PC-9 (cell line): Measurements from ENCODE around the gene COPZ1. TPM values are rescaled to one million over a fixed set of nuclear protein-coding genes. Genes with fewer than 3 reads are reported as not detected.

Experiments used
- BruUV-seq: library from RNA; stranded (reverse); fragments of 400-500 nt; replicated peaks from 2 replicates; lab custom pipeline; 2021; lab: Mats Ljungman, UMichigan
- CTCF ChIA-PET: fragments of 300-600 bp; sonication (Branson Sonifier 250); formaldehyde crosslinking; loops from one replicate; lab custom pipeline; 2022; ENCODE audit warnings: antibody characterized with exemption; lab: Charles Lee
- POLR2A ChIA-PET: fragments of 300-600 bp; sonication (Branson Sonifier 250); formaldehyde crosslinking; loops from one replicate; lab custom pipeline; 2022; ENCODE audit warnings: antibody characterized with exemption; ENCODE audit not compliant: unreplicated experiment; lab: Charles Lee
- DNase-seq, 2 experiments: peaks; one replicate each; pipeline versions ENCODE4 v3.0.0 to v3.0.0-alpha.2; 2015 to 2022; ENCODE audit warnings: mixed read lengths in 1 of 2
- H2AFZ ChIP-seq: fragments of 200-600 bp; sonication (generic); 2 replicates; pipeline ENCODE4 v1.8.1; 2017; ENCODE audit warnings: antibody characterized with exemption
- H3F3A ChIP-seq: fragments of 200-600 bp; sonication (generic); 2 replicates; pipeline ENCODE4 v1.8.1; 2017; ENCODE audit warnings: antibody characterized with exemption, mild to moderate bottlenecking, low read depth; ENCODE audit not compliant: insufficient read depth
- H3K27ac ChIP-seq: fragments of 200-600 bp; sonication (generic); 2 replicates; pipeline ENCODE4 v1.6.1; 2016; ENCODE audit warnings: mixed run types
- H3K27me3 ChIP-seq: fragments of 200-600 bp; sonication (generic); 2 replicates; pipeline ENCODE4 v1.6.1; 2016; ENCODE audit warnings: low read depth, mixed run types; ENCODE audit not compliant: insufficient read depth
- H3K36me3 ChIP-seq: fragments of 200-600 bp; sonication (generic); 2 replicates; pipeline ENCODE4 v1.6.1; 2016; ENCODE audit warnings: low read depth, mixed run types
- H3K4me1 ChIP-seq: fragments of 200-600 bp; sonication (generic); replicated peaks from 2 replicates; pipeline ENCODE4 v1.6.1; 2016; ENCODE audit warnings: mixed run types; ENCODE audit not compliant: insufficient read depth
- H3K4me2 ChIP-seq: fragments of 200-600 bp; sonication (generic); 2 replicates; pipeline ENCODE4 v1.6.1; 2017; ENCODE audit warnings: mixed run types
- H3K4me3 ChIP-seq: fragments of 200-600 bp; sonication (generic); 2 replicates; pipeline ENCODE4 v1.6.1; 2016; ENCODE audit warnings: mixed run types
- H3K79me2 ChIP-seq: fragments of 200-600 bp; sonication (generic); 2 replicates; pipeline ENCODE4 v1.6.1; 2017; ENCODE audit warnings: low read depth, mixed run types
- H3K9me2 ChIP-seq: fragments of 200-600 bp; sonication (generic); 2 replicates; pipeline ENCODE4 v1.8.1; 2017; ENCODE audit warnings: mild to moderate bottlenecking; ENCODE audit not compliant: insufficient read depth
- H3K9me3 ChIP-seq: fragments of 200-600 bp; sonication (generic); 2 replicates; pipeline ENCODE4 v1.8.1; 2016; ENCODE audit warnings: low read depth; ENCODE audit not compliant: insufficient read depth
- H4K20me1 ChIP-seq: fragments of 200-600 bp; sonication (generic); 2 replicates; pipeline ENCODE4 v1.8.1; 2017; ENCODE audit not compliant: insufficient read depth
- CTCF ChIP-seq: fragments of 200-600 bp; sonication (generic); conservative IDR thresholded peaks from 2 replicates; pipeline ENCODE4 v1.6.1; 2017; ENCODE audit warnings: mixed run types, antibody characterized with exemption, mild to moderate bottlenecking, moderate library complexity
- EZH2 ChIP-seq: fragments of 200-600 bp; sonication (generic); IDR thresholded peaks from 2 replicates; pipeline ENCODE4 v1.8.0; 2017; ENCODE audit warnings: antibody characterized with exemption, low read depth
- intact Hi-C: fragments of 100-400 bp; cut with micrococcal nuclease; formaldehyde crosslinking; loops from one replicate; pipeline ENCODE4 v1.10.0; 2022; ENCODE audit not compliant: unreplicated experiment
- total RNA-seq: library from RNA; stranded (reverse); gene quantifications from 2 replicates; pipeline ENCODE4 v1.2.3, GENCODE V29; 2021

Gene COPZ1
- total RNA-seq, 1 experiment from 2014 or later, result 232 TPM

DNA sequence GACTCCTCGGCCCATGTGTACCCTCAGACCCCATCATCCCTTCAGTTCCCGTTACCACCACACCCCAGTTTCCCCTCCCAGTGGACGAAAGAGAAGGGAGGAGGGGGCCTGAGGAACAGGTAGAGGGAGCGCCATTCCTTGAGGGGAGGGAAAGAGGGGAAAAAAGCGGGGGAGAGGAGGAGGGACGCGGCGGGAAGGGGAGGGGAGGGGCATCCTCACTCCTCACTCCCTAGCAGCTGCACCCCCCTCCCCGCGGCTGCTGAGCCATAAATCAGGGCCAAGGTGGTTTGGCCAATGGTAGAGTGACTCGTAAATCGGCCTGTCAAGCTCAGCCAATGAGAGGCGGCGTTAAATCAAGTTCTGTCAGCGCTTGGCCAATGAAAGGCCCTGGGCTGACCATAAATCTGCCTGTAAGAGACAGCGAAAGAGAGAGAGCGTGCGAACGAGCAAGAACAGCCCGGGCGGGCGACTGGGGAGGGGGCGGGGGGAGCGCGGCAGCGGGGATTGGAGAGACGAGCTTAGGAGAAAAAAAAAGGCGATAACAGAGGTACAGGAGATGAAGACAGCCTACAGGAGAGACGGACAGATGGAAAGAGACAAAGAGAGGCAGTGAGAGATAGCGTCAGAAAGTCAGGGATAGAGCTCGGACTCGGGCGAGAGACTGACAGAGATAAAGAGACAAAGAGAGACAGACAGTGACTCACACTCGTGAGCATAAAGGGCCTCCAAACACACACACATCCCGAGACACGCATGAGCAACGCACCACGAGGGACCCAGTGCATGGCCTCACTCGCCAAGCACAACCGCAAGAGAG lies 34.2 kb downstream of the COPZ1 start:
- H2AFZ ChIP-seq, result peak overlapping the region; percentile 96
- no peaks in the 10 kb centered on the region for H3K79me2 ChIP-seq
- no peaks in the 10 kb centered on the region for H3K36me3 ChIP-seq
- TF ChIP-seq CTCF, result no peak
- no peak for TF ChIP-seq EZH2
- no peaks in the 10 kb centered on the region for H3K9me2 ChIP-seq
- ChIA-PET CTCF (interaction anchor here (0.5 to 3.7 kb wide), 8 partner anchors 10 to 138 kb away, joined by 3 to 17 read pairs (median 4); partner anchors contain the start of genes COPZ1 and NFE2), POLR2A (interaction anchor here (0.6 to 1.0 kb wide), 4 partner anchors 42 to 143 kb away, joined by 3 to 16 read pairs (median 9); no protein-coding TSS in a partner anchor)
- no peaks in the 10 kb centered on the region for H3K27me3 ChIP-seq
- H4K20me1 ChIP-seq, result no peaks in the 10 kb centered on the region
- peak overlapping the region; percentile 28; the same call in 1 of the 2 replicates for H3K27ac ChIP-seq
- H3F3A ChIP-seq, result peaks cover 25% of the 10 kb centered on the region; the same call in 1 of the 2 replicates
- H3K9me3 ChIP-seq, result no peaks in the 10 kb centered on the region
- peak overlapping the region; percentile 85 for H3K4me3 ChIP-seq
- intact Hi-C loops, result loop anchor here (2.0 kb wide), 2 partner anchors 64 to 78 kb away; partner anchors contain the start of genes CBX5 and HNRNPA1
- H3K4me2 ChIP-seq, result peak overlapping the region; percentile 99
- no TSS peak for BruUV-seq
- DNase-seq, result peak; percentile 94 to 98
- peaks cover 14% of the 10 kb centered on the region for H3K4me1 ChIP-seq

DNA sequence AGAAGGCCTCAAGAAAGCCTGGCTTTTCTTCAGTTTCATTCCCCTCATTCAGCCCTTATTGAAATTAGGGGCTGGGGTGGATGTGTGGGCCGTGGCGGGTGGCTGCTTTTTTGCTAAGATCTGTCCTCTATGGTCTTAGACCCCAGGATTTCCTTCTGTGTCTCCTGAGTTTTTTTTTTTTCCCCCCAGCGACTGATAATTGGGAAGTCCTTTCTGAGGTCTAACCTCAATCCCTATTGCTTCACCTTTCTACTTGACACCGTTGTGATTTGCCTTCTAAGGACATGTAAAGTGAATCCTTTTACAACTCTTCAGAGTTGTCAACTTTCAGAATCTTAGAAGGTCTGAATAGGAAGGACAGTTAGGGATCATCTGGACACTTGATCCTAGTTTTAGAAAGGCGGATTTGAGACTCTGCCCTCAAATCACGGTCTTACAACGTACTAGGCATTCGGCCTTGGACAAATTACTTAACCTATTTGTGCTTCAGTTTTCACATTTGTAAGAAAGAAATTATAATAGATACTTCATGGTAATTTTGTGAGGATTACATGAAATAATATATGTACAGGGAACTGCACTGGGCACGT lies 34.9 kb downstream of the COPZ1 start:
- H3K4me1 ChIP-seq, result peaks cover 14% of the 10 kb centered on the region
- DNase-seq, result no peak
- POLR2A ChIA-PET, result interaction anchor here (1.0 kb wide), 1 partner anchor 80 kb away, joined by 4 read pairs; no protein-coding TSS in a partner anchor
- no peaks in the 10 kb centered on the region for H3K9me3 ChIP-seq
- TSS peak; percentile 64 for BruUV-seq
- H3K36me3 ChIP-seq, result no peaks in the 10 kb centered on the region
- no peaks in the 10 kb centered on the region for H3K27me3 ChIP-seq
- intact Hi-C loops, result loop anchor here (2.0 to 10.0 kb wide), 3 partner anchors 65 to 105 kb away; partner anchors contain the start of genes CBX5 and HNRNPA1
- H4K20me1 ChIP-seq, result no peaks in the 10 kb centered on the region
- peak overlapping the region; percentile 85 for H3K4me3 ChIP-seq
- peak overlapping the region; percentile 80 for H2AFZ ChIP-seq
- peak overlapping the region; percentile 28; the same call in 1 of the 2 replicates for H3K27ac ChIP-seq
- CTCF ChIA-PET, result interaction anchor here (0.6 to 3.7 kb wide), 6 partner anchors 9 to 140 kb away, joined by 3 to 17 read pairs (median 4); partner anchors contain the start of gene COPZ1
- TF ChIP-seq CTCF, result no peak
- no peak for TF ChIP-seq EZH2
- H3F3A ChIP-seq, result peaks cover 22% of the 10 kb centered on the region; the same call in 1 of the 2 replicates
- no peaks in the 10 kb centered on the region for H3K9me2 ChIP-seq
- H3K4me2 ChIP-seq, result peak overlapping the region; percentile 99
- H3K79me2 ChIP-seq, result no peaks in the 10 kb centered on the region
